HL-60/S4 treated with retinoic acid at 250 ng/mL for 4 days and 3 days (cell line): ENCODE measurements around the gene GSTA1.
"Not testable (repeated sequence)": the region's sequence is repeated elsewhere in the genome, so short reads cannot be mapped to it uniquely, and the experiment has no call there.

Experiments
- in situ Hi-C: fragments of 300-500 bp; cut with MboI; formaldehyde crosslinking; loops from 2 replicates; pipeline ENCODE4 v1.7.0; 2022; ENCODE audit warnings: low sequenced_read_pairs

GSTA1 gene

DNA sequence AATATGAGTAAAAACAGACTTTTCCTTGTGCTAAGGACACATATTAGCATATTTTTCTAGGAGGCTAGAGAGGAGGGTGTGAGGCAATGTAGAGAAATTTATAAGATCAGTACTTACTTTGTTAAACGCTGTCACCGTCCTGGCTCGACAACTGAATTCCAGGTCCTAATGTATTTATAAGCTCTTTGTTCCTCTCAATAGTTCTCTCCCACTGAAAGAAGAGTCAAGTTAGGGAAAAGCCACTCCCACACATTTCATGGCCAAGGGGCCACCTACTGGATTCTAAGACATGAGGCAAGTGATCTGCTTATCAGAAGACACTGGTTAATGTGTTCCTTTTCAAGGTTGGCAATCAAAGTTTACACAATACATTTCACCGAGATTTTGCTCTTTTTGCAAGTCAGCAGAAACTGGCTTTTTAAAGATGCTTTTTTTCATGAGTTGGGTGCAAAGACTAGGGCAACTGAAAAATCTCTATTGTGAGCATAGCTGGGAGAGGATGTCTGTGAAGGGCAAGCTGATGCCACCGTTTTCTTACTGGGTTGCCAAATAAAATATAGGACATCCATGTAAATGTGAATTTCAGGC is at the start of gene GSTA1:
Gene GSTA1 (minus strand): TSS at position 149 of the 588 bp plus-strand sequence. CDS start 4,549 bp downstream, outside the sequence.
- in situ Hi-C loops: not testable (repeated sequence)

GRCh38 chr6:52849137-52849536 is 45.5 kb upstream of the GSTA1 start:
- in situ Hi-C loops: no loop called here

GRCh38 chr6:52846002-52846401 is 42.4 kb upstream of the GSTA1 start:
- in situ Hi-C loops: no loop called here

- in situ Hi-C loops: no loop called here
These were observed 40.0 kb upstream of the GSTA1 start for GRCh38 chr6:52843605-52844004.

DNA sequence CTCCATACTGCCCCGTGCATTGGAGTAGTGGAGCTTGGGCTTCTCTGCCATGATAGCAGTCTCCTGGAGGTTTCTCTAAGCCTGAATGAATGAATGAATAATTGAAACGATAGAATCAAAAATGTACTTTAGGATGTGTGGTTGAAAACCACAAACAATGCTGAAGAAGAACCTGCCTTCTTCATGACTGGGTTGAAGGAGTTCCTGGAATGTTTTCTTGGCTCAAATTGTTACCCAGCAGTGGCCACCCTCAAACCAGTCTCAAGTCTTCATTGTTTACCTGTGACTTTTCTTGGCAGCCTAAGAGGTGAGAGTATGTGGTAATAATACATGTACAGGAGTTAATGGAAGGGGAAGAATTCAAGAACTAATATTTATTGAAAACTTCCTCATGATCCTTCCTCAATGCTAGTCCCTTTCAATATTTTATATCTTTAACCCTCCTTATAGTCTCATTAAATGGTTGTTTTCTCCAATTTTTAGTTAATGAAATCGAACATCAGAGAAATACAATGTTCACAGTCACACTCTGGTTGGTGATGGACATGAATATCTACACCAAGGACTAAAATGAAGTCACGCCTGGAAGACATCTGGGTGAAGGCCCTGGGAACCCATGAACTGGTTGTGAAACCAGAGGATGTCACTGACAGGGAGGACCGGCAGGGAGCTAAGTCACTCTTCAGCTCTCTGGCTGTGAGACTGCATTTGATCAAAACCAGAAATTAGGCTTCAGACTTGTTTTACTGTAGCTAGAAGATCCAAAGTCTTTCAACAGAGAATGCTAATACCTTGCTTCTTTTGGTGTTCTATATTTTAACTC is 37.4 kb upstream of the GSTA1 start, which contains the start of gene GSTA5:
Gene GSTA5 (minus strand): TSS at position 51 of the 823 bp plus-strand sequence.
- in situ Hi-C loops: no loop called here

DNA sequence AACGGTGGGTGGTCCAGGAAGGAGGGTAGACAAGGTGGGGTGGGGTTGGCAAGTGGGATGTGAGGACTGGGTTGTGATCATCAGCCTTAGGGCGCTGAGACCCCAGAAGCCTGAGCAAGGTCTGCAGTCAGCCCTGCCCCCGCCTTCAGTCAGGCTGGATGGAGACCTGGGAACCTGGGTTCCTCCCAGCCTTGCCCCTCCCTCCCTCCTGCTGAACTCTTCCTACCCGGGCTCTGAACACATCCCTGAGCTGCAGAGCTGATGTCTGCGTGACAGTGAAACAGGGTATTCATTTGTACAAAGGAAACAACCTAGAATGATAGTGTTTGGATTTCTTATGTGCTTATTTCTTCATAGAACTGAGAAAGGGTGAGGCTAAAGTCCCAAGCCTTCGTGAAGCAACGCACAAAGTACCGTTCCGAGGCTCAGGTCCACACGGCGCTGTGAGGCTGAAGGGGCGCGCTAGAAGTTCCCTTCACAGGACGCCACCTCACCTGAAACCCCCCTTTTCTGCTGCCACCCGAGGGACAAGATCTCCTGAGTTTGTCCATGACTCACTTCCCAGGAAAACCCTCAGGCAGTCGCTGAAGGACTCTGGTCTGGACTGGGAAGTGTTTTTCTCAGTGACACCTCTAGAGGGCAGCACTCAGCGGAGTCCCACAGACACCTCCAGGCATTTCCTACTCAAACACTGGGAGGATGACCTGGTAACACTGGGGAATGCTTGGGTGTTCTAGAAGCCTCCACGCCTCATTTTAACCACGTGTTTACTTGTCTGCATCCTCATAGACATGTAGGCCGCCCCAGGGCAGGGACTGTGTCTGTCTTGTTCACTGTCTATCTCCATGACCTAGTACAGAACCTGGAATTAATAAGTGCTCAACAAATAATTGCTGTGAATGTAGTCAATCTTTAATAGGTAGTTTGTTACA is 35.8 kb upstream of the GSTA1 start:
- in situ Hi-C loops: no loop called here

DNA sequence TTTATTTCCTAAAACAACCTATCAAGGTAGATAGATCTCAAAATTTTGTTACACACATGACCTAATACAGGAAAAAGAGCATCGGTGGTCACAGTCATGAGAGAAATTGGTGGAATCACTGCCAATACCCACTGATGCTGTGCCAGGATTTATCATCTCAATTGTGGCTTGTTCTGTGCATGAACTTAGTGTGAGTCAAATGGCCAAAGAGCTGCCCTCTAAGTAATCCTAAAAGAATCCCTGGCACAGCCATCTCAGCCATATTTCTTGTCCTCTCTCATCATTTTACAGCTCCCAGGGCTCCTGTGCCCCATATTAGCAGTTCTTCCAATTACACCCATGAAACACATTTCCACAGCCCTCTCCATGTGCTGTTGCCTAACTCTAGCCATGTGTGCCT is 30.9 kb upstream of the GSTA1 start:
- in situ Hi-C loops: no loop called here

DNA sequence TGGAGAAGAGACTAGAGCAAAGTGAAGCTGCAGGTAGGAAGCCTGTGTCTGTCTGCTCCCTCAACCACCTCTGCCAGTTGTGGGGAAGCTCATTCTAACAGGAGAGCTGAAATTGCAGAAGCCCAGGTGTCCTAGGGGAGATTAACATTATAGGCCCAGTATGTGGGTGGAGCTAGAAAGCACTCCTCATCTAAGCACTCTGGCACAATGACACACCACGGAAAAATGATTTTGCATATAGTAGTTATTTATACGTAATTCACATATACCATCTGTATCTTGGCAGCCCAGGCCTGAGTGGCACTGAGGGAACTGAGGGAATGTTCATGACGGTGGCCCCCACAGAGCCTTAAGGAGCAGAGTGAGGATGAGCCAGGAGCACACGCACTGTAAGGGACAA is 27.3 kb upstream of the GSTA1 start:
- in situ Hi-C loops: not testable (repeated sequence)

DNA sequence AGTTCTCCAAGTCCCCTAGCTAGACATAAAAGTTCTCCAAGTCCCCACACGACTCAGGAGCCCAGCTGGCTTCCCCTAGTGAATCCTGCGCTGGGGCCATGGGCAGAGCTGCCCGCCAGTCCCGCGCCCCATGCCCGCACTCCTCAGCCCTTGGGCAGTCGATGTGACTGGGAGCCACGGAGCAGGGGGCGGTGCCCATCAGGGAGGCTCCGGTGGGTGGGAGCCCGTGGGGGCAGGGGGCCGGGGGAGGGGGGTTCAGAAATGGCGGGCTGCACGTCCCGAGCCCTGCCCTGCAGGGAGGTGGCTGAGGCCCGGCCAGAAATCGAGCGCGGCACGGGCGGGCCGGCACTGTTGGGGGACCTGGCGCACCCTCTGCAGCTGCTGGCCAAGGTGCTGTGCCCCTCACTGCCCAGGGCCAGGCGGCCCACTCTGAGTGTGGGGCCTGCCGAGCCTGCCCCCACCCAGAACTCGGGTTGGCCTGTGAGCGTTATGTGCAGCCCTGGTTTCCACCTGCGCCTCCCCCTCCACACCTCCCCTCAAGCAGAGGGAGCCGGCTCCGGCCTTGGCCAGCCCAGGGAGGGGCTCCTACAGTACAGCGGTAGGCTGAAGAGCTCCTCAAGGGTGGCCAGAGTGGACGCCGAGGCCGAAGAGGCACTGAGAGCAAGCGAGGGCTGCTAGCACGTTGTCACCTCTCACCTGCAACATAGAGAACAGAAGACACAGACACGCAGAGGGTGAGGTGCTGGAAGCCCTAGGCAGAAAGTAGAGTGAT is 25.6 kb upstream of the GSTA1 start:
- in situ Hi-C loops: no loop called here

- in situ Hi-C loops: not testable (repeated sequence)
These were observed 25.0 kb upstream of the GSTA1 start for GRCh38 chr6:52828621-52829020.

DNA sequence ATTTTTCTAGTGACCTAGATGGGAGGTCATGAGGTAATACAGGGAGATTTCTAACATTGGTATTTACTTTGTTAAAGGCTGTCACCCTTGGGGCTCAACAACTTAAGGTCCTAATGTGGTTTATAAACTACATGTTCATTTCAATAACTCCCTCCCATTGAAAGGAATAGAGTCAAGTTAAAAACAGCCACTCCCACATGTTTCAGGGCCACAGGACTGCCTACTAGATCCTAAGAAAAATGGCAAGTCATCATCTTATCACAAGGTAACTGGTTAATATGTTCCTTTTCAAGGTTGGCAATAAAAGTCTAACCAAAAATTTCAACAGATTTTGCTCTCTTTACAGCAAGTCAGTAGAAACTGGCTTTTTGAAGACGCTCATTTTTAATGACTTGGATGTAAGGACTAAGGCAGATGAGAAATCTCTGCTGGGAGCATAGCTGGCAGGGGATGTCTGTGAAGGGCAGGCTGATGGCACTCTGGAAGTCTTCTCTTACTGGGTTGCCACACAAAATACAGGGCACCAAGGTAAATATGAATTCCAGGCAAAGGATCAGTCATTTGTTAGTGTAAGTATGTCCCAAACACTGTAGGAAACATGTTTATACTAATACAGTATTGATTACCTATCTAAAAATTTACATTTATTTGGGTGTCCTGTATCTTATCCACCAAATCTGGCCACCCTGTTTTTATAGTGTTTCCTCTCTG is 23.6 kb upstream of the GSTA1 start:
- in situ Hi-C loops: not testable (repeated sequence)

DNA sequence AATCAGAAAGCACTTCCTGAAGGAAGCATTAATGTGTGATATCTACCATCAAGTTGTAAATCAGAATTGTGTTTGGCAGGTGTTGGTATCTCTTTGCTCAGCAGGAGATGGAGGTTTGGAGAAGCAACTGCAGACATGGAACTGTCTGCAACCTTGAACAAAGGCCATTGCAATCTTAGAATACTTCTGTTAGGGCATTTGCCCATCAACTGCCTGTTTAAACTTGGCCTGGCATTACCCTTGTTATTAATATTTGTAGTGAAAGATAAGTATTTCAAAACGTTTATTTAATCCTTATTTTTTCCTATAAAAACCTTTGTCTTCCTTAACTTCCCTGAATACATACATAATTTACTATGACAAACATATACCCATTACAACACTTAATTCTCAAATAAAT is 22.9 kb upstream of the GSTA1 start:
- in situ Hi-C loops: no loop called here

DNA sequence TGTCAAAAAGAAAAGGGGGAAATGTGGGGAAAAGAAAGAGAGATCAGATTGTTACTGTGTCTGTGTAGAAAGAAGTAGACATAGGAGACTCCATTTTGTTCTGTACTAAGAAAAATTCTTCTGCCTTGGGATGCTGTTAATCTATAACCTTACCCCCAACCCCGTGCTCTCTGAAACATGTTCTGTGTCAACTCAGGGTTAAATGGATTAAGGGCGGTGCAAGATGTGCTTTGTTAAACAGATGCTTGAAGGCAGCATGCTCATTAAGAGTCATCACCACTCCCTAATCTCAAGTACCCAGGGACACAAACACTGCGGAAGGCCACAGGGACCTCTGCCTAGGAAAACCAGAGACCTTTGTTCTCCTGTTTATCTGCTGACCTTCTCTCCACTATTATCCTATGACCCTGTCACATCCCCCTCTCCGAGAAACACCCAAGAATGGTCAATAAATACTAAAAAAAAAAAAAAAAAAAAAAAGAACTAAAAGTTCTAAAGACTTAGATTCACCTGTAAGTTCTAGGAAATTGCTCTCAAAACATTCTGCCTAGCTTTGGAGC is 22.4 kb upstream of the GSTA1 start:
- in situ Hi-C loops: not testable (repeated sequence)

DNA sequence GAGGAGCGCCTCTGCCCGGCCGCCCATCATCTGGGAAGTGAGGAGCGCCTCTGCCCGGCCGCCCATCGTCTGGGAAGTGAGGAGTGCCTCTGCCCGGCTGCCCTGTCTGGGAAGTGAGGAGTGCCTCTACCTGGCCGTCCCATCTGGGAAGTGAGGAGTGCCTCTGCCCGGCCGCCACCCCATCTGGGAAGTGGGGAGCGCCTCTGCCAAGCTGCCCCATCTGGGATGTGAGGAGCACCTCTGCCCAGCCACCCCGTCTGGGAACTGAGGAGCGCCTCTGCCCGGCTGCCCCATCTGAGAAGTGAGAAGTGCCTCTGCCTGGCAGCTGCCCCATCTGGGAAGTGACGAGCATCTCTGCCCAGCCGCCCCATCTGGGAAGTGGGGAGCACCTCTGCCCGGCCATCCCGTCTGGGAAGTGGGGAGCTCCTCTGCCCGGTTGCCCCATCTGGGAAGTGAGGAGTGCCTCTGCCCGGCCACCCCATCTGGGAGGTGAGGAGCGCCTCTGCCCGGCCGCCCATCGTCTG is 21.7 kb upstream of the GSTA1 start:
- in situ Hi-C loops: not testable (repeated sequence)

DNA sequence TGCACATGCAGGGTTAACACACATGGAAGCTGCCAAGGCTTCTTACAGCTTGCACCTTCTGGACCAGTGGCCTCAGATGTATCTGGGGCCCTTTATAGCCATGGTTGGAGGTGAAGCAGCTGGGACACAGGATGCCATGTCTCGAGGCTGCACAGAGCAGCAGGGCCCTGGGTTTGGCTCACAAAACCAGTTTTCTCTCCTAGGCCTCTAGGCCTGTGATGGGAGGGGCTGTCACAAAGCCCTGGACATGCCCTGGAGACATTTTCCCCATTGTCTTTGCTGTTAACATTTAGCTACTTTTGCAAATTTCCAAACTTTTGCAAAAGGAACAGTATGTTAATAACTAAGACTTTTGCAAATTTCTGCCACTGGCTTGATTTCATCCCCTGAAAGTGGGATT is 18.2 kb upstream of the GSTA1 start:
- in situ Hi-C loops: no loop called here

- in situ Hi-C loops: no loop called here
These were observed 16.6 kb upstream of the GSTA1 start for GRCh38 chr6:52820198-52820597.

DNA sequence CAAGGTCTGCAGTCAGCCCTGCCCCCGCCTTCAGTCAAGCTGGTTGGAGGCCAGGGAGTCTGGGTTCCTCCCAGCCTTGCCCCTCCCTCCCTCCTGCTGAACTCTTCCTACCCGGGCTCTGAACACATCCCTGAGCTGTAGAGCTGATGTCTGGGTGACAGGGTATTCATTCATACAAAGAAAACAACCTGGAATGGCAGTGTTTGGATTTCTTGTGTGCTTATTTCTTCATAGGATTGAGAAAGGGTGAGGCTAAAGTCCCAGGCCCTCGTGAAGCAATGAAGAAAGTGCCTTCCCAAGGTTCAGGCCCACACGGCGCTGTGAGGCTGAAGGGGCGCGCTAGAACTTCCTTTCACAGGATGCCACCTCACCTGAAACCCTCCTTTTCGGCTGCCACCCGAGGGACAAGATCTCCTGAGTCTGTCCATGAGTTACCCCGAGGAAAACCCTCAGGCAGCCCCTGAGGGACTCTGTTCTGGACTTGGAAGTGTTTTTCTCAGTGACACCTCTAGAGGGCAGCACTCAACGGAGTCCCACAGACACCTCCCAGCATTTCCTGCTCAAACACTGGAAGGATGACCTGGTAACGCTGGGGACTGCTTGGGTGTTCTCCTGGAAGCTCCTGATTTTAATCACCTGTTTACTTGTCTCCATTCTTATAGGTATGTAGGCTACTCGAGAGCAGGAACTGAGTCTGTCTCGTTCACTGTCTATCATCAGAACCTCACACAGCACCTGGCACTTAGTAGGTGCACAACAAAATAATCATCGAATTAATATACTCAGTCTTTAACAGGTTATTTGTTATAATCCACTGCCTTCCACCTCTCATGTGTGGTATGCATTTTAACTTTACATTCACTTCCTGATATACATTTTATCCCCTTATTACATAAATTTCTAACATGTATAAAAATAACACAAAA is 11.8 kb upstream of the GSTA1 start:
- in situ Hi-C loops: no loop called here

DNA sequence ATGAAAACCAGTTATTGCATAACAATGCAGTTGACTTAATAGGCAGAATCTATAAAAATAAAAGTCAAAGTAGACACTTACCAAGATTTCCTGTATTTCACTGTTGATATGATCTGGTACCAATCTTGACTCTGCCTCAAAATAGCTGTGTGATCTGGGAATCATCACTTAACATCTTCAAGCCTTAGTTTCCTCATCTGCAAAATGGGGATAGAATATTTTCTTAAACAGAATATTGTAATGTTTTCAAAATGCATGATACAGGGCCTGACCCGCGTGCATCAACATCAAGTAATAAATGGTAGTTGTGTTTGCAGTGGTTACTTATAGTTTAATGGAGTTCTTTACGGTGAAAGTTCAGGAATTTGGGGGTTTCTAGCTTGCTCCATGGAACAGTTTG is 10.9 kb upstream of the GSTA1 start:
- in situ Hi-C loops: not testable (repeated sequence)
